Sigmoid colon (tissue), 4 donors: ENCODE results near the gene GLRA1.

Experiments
- CTCF ChIP-seq, 4 experiments: fragments of 450-650 bp in 3 of 4; fragments of 200-600 bp in 1 of 4; IDR thresholded peaks; one replicate each; pipeline ENCODE4 v1.5.1; 2016 to 2019; ENCODE audit warnings: antibody characterized with exemption in 4 of 4, mild to moderate bottlenecking in 3 of 4, moderate library complexity in 2 of 4
- EP300 ChIP-seq, 4 donors: sonication (generic); formaldehyde crosslinking; IDR thresholded peaks; one replicate each; pipeline ENCODE4 v1.6.1; 2017; ENCODE audit warnings: antibody characterized with exemption in 4 of 4
- POLR2A ChIP-seq, 2 donors: fragments of 450-650 bp; IDR thresholded peaks; one replicate each; pipeline ENCODE4 v1.6.1; 2016; ENCODE audit warnings: antibody characterized with exemption in 2 of 2, mild to moderate bottlenecking in 2 of 2, moderate library complexity in 2 of 2
- POLR2AphosphoS5 ChIP-seq, 4 donors: sonication (generic); formaldehyde crosslinking; IDR thresholded peaks; one replicate each; pipeline ENCODE4 v1.6.1; 2017; ENCODE audit warnings: antibody characterized with exemption in 4 of 4

- TF ChIP-seq CTCF (IDR thresholded peaks at IDR 0.05) (no peak), POLR2AphosphoS5 (IDR thresholded peaks at IDR 0.05) (no peak), EP300 (IDR thresholded peaks at IDR 0.05) (no peak), POLR2A (IDR thresholded peaks at IDR 0.05) (no peak)
These were observed 116.0 kb downstream of the GLRA1 start for GRCh38 chr5:151808451-151809169.
